ENCODE measurements around the gene MSH4. TPM values are rescaled to one million over a fixed set of nuclear protein-coding genes. Genes with fewer than 3 reads are reported as not detected.
"Not testable (repeated sequence)": the region's sequence is repeated elsewhere in the genome, so short reads cannot be mapped to it uniquely, and the experiment has no call there.

MSH4 gene
- 0.33 TPM for polyA plus RNA-seq (ENCODE audit: insufficient read length)

DNA sequence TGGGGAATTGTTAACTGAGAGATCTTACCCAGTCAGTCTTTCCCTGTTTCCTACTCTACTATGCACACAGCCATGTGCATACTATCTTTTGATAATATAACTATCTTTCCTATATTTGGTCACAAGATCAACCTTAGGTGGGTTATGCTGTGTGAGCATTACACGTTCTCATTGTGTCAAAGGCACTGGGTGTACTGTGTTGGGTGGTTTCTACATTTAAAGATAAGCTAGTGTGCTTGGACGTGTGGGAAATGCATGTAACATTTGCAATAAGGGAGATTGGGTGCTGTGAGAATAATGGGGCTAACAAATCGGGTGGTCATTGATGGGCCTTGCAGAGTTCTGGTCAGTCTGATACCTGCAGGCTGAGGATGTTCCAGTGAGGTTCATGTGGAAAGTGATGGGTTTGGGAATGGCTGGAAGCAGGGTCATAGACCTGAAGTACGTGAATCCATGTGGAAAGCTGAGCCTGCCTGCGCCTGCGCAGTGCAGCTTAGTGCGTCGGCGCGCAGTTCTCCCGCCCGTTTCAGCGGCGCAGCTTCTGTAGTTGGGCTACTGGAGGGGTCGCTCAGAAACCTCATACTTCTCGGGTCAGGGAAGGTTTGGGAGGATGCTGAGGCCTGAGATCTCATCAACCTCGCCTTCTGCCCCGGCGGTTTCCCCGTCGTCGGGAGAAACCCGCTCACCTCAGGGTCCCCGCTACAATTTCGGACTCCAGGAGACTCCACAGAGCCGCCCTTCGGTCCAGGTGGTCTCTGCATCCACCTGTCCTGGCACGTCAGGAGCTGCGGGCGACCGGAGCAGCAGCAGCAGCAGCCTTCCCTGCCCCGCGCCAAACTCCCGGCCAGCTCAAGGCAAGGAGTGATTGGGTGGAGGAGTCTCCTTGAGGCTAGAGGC is at the start of gene MSH4:
Gene MSH4, plus strand, starts transcription at position 507 of the 897 bp plus-strand sequence. Its CDS starts 104 bp downstream, at position 611.
- no peak for DNase-seq (ENCODE audit: low read depth)

DNA sequence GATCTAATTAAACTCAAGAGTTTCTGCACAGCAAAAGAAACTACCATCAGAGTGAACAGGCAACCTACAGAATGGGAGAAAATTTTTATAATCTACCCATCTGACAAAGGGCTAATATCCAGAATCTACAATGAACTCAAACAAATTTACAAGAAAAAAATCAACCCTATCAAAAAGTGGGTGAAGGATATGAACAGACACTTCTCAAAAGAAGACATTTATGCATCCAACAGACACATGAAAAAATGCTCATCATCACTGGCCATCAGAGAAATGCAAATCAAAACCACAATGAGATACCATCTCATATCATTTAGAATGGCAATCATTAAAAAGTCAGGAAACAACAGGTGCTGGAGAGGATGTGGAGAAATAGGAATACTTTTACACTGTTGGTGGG is 39.5 kb upstream of the MSH4 start:
- not testable (repeated sequence) for DNase-seq (ENCODE audit: low read depth)

DNA sequence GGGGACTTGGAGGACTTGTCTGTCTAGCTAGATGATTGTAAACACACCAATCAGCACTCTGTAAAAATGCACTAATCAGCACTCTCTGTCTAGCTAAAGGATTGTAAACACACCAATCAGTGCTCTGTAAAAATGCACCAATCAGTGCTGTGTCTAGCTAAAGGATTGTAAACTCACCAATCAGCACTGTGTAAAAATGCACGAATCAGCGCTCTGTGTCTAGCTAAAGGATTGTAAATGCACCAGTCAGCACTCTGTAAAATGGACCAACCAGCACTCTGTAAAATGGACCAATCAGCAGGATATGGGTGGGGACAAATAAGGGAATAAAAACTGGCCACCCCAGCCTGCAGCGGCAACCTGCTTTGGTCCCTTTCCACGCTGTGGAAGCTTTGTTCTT is 38.1 kb upstream of the MSH4 start:
- not testable (repeated sequence) for DNase-seq (ENCODE audit: low read depth)

DNA sequence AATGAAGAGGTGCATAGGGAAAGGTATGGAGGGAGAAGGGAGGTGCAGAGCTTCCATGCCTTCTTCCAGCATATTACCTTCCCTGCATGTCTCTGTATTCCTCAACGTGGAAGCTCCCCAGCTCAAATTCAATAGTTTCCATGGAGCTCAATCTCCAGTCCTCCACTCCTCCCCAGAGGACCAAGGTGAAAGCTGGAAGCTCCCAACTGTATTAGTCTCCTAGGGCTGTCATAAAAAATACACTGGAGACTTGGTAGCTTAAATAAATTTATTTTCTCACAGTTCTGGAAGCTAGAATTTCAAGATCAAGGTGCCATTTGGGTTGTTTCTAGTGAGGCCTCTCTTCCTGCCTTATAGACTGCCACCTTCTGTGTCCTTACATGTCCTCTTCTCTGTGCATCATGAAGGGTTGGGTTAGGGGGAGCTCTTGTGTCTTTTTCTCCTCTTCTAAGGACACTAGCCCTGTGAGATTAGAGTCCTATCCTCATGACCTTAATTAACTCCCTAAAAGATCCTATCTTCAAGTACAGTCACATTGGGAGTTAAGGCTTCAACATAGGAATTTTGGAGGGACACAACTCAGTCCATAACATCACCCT is 32.5 kb upstream of the MSH4 start:
- no peak for DNase-seq (ENCODE audit: low read depth)

DNA sequence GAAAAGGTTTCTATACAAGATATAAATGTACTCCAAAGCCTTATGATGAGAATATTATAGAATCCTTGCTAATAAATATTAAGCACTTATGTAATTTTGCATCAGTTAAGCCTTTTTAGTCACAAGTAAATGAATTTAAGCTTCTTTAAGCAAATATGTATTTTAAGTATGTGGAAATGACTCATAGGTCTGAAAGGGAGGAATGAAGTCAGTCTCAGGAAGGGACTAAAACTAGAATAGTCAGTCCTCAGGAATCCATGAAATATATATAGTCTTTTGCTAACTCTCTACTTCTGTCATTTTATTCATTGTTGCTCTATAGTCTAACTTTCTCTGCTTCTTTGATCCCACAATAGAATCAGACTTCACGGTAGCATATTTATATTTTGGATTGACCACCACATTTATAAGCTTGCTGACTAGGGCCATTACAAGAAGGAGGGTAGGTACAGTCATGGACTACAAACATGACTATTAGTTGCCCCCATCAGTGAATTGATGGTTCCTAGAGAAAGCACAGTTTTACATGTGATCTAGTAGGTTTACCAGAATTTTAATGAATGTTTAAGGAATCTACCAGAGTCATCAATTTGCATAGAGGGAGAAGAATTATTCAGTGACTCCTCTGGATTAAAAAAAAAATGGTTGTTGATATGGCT is 30.9 kb upstream of the MSH4 start:
- no peak for DNase-seq (ENCODE audit: low read depth)

DNA sequence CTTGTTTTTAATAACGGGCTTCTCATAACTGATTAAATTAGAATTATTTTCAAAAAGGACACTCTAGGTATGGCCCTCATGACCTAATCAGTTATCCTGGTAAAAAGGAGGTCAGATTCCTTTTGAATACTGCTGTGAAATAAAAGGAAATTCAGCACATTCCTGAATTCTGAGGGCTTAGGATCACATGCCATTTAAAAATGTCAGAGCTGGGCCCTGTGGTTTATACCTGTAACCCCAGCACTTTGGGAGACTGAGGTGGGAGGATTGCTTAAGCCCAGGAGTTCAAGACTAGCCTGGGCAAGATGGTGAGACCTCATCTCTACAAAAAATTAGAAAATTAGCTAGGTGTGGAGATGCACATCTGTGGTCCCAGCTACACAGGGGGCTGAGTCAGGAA is 28.7 kb upstream of the MSH4 start:
- DNase-seq (ENCODE audit: low read depth): no peak

DNA sequence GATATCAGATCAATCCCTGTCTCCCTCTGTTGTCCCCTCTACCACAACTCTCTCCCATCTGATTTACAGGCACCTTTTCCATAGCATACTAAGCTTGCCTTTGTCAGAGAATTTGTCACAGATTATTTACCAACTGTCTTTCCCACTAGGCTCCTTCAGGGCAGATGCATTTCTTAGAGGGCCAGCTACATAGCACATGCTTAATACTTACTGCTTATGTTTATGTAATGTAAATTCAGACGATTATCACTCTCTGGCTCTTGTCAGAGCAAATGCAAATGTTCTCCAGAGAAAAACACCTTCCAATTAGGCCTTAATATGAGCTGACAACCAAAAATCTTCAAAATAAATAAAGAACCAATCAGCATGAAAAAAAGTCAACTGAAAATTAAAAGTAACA is 25.9 kb upstream of the MSH4 start:
- no peak for DNase-seq (ENCODE audit: low read depth)

DNA sequence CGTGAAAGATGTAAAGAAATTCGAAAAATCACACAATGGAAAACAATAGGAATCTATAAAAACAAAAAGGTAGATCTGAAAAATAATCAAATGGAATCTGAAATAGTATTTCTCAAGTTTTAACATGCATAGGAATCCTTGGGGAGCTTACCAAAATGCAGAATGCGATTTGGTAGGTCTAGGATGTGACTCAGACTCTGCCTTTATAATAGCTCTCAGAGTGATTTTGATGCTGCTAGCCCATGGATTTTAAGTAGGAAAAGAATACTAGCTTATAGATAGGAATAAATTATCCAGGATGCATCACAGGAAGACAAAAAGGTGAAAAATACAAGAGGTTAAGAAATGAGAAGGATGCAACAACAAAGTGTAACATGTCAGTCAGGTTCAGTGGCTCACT is 24.7 kb upstream of the MSH4 start:
- no peak for DNase-seq (ENCODE audit: low read depth)

DNA sequence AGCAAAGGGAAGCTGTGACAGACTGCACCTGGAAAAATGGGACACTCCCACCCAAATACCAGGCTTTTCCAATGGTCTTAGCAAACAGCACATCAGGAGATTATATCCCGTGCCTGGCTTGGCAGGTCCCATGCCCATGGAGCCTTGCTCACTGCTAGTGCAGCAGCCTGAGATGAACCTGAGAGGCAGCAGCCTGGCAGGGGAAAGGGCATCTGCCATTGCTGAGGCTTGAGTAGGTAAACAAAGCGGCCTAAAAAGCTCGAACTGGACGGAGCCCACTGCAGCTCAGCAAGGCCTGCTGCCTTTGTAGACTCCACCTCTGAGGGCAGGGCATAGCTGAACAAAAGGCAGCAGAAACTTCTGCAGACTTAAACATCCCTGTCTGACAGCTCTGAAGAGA is 18.9 kb upstream of the MSH4 start:
- DNase-seq (ENCODE audit: low read depth): not testable (repeated sequence)

DNA sequence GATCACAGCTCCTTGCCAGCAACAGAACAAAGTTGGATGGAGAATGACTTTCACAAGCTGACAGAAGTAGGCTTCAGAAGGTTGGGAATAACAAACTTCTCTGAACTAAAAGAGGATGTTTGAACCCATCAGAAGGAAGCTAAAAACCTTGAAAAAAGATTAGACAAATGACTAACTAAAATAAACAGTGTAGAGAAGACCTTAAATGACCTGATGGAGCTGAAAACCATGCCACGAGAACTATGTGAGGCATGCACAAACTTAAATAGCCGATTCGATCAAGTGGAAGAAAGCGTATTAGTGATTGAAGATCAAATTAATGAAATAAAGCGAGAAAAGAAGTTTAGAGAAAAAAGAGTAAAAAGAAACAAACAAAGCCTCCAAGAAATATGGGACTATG is 18.0 kb upstream of the MSH4 start:
- DNase-seq (ENCODE audit: low read depth): not testable (repeated sequence)

DNA sequence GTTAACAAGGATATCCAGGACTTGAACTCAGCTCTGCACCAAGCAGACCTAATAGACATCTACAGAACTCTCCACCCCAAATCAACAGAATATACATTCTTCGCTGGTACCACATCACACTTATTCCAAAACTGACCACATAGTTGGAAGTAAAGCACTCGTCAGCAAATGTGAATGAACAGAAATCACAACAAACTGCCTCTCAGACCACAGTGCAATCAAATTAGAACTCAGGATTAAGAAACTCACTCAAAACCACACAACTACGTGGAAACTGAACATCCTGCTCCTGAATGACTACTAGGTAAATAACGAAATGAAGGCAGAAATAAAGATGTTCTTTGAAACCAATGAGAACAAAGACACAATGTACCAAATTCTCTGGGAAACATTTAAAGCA is 16.5 kb upstream of the MSH4 start:
- not testable (repeated sequence) for DNase-seq (ENCODE audit: low read depth)

DNA sequence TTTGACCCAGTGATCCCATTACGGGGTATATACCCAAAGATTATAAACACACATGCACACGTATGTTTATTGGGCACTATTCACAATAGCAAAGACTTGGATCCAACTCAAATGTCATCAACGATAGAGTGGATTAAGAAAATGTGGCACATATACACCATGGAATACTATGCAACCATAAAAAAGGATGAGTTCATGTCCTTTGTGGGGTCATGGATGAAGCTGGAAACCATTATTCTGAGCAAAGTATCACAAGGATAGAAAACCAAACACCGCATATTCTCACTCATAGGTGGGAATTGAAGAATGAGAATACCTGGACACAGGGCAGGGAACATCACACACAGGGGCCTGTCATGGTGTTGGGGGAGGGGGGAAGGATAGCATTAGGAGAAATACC is 12.8 kb upstream of the MSH4 start:
- not testable (repeated sequence) for DNase-seq (ENCODE audit: low read depth)

DNA sequence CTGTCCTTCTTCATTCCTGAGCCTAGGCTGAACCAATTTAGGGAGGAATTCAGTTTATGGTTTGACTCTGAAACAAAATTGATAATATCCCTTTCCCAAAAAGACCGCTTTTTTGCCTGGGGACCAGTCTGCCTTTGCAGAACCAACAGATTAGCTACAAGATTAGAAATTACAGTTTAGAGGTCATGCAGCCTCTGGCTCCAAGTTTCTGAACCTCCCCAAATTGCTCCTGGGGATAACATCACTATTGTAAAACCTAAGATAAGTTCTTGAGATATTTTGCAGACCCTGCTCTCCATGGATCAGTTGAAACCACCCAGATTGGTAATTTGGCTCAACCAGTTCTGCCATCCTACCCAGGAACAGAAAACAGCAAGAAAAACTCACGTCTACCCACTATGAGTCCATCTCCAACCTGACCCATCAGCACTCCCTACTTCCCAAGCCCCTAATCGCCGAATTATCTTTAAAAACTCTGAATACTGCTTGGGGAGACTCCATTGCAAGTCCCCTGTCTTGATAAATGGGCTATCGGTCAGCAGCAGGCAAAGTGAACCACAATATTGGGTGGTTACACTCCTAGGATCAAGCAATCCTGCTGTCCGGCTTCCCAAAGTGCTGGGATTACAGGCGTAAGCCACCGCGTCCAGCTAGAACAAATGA is 11.2 kb upstream of the MSH4 start:
- no peak for DNase-seq (ENCODE audit: low read depth)

DNA sequence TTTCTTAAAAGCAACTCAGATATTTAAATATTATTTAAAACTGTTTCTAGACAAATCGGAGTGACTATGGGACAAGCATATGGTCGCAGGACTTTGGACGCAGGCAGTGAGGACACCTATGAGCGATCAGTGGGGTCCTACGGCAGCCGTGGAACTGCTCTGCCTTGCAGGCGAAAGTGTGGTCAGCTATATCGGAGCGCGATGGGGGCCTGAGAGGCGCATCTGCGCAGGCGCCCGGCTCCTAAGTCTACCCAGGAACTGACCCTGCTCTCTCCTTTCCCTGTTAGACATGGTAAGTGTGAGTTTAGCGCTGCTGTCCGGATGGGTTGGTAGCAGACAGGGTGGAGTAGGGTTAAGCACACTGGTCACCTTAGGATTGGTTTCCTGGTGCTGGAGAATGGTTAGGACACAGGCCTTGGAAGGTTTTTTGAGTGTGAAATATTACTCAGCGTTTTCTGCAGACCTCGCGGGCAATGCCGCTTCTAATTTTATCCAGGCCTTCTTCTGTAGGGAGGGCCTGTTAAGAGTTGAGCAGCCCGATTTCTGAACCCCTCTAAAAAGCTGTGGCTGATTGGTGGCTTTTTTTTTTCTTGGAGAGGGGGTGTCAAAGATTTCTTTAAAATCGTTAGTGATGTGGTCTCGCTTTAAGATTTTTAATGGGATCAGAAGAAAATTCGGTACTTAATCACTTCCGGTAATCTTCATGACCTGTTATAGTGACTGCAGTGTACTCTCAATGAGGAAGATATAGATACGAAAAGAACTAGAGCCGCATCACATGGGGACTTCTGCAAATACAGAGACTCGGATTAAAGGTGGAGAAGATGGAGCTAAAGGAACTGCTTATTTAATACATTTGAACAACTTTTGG is 10.5 kb upstream of the MSH4 start, which contains the start of gene RABGGTB:
Gene RABGGTB, plus strand, starts transcription at position 274 of the 871 bp plus-strand sequence. Its CDS starts 16 bp downstream, at position 290.
- peak; percentile 95 for DNase-seq (ENCODE audit: low read depth)

DNA sequence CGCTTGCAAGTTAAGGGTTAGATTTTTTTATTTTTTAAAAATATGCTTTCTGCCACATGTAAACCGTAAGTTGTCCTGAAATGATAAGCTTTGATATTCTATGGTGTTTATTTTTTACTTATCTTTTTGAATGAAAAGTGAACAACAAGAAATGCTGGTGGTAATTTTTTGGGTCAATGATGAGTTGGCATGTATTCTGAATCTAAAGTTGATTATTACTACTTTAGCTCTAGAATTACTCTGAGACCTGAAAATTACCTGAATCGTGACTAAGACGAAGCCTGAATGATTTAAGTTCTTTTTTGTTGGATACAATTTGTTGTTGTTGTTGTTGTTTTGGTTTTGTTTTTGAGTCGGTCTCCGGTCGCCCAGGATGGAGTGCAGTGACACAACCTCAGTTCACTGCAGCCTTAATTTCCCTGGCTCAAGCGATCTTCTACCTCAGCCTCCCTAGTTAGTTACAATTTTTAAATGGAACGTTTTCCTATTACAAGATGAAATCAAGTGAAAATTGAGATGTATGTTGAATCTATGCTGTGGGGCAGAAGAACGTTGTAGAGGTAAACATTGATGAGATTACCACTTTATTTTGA is 9.7 kb upstream of the MSH4 start:
- no peak for DNase-seq (ENCODE audit: low read depth)

DNA sequence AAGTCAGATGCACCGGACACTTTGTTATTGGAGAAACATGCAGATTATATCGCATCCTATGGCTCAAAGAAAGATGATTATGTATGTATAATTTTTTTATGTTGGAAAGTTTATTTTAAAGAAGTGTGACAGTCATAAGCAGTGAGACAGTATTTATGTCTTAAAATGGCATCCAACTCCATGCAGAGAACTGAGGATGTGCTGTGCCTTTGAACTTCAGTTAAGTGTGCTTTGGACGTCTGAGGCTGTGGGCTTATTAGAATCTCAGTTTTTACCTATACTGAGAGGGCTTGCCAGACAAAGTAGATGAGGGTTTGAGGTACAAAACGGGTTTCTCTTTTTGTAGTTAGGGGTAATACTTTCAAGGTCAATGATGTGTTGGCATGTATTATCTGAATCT is 9.2 kb upstream of the MSH4 start:
- DNase-seq (ENCODE audit: low read depth): no peak

DNA sequence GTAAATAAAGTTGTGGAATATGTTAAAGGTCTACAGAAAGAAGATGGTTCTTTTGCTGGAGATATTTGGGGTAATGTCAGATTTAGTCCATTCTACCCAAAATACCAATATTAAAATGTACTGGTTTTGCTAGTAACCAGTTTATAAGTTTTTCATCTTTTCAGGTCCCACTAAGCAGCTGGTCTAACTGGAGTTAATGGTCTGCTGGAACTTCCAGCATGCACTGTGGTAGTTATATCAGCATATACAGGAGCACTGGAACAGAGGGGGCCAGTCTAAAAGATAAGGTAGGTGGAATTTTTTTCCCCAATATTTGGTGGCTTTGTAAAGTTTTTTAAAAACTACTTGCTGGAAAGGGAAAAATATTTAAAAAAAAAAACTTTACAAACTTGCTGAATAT is 6.7 kb upstream of the MSH4 start:
- no peak for DNase-seq (ENCODE audit: low read depth)

DNA sequence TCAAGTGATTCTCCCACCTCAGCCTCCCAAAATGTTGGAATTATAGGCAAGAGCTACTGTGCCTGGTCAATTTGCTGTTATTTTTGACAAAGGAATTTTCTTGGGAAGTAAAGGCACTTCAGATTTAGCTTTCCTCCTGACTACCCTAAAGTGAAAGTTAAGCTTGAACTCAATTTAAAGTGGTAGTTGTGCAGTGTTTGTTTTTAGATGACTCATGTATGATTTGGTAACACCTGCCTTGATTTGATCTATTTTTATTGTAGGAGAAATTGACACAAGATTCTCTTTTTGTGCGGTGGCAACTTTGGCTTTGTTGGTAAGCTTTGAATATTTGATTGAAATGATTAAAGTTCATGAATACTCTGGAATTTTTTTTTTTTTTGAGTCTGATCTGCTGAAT is 5.7 kb upstream of the MSH4 start:
- DNase-seq (ENCODE audit: low read depth): no peak

DNA sequence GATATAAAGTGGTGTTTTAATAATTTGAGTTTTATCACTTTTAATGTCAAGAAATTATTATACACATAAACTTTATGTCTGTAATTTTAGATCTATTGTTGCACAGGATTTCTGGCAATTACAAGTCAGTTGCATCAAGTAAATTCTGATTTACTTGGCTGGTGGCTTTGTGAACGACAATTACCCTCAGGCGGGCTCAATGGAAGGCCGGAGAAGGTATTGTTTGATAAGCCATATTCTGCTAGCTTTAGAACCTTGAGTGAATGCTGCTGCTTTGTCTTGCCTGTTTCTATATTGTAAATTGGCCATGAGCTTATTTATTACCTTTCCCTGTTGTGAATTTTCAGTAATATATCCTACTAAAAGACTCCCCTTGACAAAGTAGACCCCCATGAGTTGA is 4.6 kb upstream of the MSH4 start:
- no peak for DNase-seq (ENCODE audit: low read depth)

DNA sequence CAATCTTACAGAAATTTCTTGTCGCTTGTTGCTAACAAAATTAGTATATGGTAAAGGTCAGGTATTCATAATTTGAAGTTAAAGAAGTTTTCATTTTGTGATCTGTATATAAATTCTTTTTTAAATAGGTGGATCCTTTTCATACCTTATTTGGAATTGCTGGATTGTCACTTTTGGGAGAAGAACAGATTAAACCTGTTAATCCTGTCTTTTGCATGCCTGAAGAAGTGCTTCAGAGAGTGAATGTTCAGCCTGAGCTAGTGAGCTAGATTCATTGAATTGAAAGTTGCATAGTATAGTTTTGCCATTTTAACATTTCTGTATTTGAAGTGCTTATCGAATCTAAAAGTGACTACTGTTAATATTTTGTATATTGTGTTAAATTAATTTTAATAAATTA is 2.3 kb upstream of the MSH4 start:
- DNase-seq (ENCODE audit: low read depth): no peak
